GM19023 (cell line): ENCODE measurements around the gene AFDN.

Experiments used
- ATAC-seq: cut with Tn5 transposase; IDR thresholded peaks from one replicate; pipeline ENCODE4 v1.9.1; 2021; ENCODE audit warnings: mild to moderate bottlenecking, moderate library complexity; ENCODE audit not compliant: unreplicated experiment

AFDN gene

DNA sequence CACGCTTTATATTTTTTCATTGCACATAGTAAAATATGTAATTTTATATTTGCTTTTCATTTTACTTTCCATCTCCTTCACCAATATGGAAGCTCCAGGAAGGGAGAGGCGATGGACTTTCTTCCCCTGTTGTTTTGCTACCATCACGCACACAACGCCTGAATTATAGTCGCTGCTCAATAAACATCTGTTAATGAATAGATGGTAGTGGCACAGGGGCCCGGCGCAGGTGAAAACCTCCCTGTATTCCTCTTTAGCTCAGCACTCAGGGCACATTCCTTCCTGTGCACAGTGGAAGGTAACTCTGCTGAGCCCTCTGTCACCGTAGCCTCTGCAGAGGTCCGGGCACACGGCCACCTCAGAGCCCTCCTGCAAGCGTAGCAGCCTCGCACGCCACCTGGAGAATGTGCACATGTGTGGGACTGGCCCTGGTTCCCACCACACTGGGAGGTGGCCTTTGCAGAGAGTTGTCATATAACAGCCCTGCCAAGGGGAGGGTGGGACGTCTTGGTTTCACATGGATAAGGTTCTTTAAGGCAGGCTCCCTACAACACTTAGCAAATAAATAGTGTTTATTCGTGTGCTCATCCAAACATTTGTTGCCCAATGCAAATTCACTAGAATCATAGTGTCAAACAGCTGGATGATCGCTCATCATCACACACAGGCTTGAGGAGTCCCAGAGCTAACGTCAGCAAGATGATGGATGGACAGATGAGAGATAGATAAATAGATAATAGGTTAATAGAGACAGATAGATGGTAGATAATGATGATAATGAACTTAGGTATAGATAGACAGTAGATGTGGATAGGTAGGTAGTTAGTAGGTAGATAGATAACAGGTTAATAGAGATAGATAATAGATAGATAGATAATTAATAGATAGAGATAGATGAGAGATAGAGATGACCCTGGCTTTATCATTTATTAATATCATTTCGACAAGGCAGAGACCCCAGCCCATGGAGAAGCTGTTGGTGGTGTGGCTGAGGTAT is 32.3 kb upstream of the AFDN start:
- no peak for ATAC-seq

DNA sequence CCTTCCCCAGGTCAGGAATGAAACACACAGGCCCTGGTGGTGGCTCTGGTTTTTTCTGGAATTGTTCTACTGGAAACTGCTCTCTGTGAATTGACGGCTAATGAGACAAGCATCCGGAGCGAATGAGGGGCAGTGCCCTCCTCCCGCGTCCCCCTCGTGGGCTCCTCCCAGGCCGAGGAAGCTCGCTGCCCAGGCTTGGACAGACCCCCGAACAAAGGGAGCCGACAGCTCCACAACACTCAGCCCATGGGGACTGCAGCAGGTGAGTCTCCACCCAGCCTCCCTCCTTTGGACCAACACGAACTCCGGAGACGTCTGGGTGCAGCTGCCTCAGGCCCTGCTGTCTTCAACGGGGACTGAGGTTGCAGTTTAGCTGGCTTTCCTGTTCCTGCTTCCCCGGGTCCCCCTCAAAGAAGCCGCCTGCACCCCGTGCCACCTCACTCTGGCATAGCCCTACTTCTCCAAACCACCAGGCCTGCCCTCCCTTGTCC is 31.3 kb upstream of the AFDN start:
- ATAC-seq: no peak

DNA sequence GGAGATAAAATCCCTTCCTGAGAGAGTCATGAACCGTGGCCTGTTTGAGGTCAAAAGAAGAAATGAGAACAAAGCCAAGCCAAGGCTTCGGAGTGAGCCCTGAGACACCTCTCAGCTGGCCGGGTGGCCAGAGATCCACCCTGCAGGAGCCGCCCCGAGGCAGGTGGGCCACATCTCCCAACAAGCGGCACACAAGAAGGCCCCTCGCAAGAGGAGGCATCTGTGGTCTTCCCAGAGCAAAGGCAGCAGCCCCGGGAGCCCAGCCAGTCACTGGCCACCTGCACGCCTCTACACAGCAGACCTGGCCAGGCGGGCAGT is 30.9 kb upstream of the AFDN start:
- ATAC-seq: no peak

DNA sequence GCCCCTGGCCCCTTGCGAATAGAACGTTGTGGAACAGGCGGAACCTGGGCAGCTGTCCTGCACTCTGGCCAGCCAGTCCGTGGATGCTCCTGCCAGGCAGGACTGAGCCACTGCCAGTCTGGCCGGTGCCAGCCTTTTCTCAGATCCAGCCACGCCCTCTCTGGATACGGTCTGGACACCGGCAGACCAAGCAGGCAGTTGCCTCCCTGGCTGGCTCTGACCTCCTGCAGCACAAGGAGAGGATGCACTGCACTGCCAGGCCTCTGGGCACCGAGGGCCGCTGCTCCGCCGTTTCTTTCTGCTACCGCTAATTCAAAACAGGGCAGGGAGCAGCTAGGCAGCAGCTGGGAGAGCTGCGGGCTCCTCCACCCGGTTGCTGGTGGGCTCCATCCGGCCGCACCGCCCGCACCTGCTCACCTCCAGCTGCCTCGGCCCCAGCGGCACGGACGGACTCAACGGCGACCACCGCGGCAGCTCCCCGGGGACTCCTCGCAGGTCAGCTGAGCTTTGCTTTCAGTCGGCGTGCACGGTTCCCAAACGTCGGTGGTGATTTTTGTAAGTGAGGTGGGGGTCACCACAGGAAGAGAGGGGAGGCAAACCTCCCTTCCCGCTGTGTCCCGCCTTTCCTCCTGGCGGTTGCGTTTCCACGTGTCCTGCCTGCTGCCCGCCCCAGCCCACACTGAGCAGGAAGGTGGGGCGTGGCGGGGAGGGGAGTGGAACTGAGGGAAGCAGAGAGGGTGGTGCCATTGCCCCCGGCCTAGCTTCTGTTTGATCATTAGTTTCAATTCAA is 30.3 kb upstream of the AFDN start:
- ATAC-seq: no peak

DNA sequence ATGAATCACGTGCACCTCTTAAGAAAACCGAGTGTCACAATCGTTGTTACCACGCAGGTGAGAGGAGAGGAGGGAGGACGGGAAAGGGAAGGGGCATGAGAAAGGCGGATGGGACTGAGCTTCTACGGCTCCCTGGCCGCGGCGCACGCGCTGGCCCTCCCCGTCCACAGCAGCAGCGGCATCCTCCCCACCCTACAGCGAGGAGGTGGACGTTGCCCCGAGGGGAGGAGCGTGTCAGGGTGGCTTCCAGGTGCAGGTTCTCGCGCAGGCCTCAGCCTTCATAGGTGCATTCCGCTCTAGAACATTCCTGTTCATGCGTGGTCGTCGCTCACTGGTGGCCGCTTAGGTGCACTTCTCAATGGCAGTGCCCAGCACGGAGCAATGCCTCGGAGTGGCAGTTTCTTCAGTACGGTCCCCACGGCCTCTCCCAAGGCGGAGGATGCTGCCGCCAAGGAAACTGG is 29.7 kb upstream of the AFDN start:
- ATAC-seq: no peak

DNA sequence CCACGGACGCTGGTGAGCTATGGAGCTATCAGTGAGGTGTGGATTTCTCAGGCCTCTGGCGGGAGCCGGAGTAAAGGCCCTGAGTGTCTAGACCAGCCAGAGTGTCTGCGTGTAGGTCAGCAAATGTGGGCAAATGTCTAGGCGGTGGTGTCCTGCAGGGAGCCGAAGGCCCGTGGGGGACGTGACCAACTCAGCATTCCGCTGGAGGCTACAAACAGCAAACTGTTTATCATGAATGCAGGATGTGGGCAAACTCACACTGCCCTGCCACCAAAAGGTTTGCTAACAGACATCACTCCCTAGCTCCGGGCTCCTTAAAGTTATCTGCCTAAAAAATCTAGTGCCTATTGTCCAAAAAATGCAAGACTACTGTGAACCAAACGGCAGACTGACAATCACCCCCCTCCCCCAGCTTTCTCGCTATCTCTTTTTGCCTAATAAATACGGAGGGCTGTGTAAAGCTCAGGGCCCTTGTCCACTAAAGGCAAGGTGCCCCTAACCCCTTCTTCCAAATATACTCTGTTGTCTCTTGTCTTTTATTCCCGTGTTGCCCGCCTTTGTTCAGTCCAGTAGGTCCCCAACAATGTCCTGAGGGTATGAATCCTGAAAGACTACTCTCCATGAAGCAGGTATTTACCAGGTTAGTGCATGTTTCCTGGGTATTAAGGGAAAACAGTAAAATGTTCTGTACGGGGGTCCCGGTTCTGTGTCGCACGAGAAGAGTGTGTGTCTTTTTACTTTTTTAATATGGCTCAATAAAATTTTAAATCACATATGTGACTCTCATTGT is 29.0 kb upstream of the AFDN start:
- ATAC-seq: no peak

GRCh38 chr6:167798453-167798852 is 28.3 kb upstream of the AFDN start:
- no peak for ATAC-seq

- ATAC-seq: no peak
These were observed 27.5 kb upstream of the AFDN start for GRCh38 chr6:167799033-167799821.

- no peak for ATAC-seq
These were observed 26.2 kb upstream of the AFDN start for GRCh38 chr6:167800549-167800948.

DNA sequence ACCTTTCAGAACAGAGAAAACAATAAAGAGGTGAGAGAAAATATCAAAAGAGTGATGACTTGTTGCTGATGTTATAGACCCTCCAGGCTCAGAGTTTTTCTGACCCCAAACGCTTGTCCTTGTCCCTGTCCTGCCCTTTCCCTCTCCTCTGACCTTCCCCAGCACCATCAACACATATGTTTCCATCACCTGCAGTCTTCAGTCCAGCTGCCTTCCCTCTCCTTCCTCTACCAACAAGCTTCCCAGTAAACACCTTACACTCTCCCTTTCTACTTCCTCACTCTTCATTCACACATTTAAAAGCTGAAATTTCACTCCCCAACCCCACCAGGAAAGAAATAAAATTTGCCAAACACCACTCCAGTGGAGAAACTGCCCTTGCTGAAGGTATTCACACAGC is 25.4 kb upstream of the AFDN start:
- no peak for ATAC-seq

- no peak for ATAC-seq
These were observed 24.4 kb upstream of the AFDN start for GRCh38 chr6:167802339-167802738.

DNA sequence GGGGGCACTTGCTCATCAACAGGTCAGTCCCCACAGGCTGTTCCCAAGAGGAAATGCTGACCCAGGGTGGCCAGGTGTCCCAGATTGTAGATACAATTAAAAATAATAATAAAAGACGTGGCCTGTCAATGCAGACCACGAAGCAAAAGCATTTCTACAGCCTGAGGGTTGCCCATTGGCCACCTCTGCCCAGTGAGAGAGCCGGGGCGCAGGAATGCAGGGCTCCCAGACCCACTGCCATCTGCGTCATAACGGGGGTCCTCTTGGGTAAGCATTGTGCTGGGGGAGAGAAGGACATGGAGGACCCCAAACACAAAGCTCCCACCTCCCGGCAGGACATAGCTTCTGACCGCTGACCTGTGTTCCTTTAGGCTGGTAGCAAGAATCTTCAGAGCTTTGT is 22.9 kb upstream of the AFDN start:
- ATAC-seq: no peak

DNA sequence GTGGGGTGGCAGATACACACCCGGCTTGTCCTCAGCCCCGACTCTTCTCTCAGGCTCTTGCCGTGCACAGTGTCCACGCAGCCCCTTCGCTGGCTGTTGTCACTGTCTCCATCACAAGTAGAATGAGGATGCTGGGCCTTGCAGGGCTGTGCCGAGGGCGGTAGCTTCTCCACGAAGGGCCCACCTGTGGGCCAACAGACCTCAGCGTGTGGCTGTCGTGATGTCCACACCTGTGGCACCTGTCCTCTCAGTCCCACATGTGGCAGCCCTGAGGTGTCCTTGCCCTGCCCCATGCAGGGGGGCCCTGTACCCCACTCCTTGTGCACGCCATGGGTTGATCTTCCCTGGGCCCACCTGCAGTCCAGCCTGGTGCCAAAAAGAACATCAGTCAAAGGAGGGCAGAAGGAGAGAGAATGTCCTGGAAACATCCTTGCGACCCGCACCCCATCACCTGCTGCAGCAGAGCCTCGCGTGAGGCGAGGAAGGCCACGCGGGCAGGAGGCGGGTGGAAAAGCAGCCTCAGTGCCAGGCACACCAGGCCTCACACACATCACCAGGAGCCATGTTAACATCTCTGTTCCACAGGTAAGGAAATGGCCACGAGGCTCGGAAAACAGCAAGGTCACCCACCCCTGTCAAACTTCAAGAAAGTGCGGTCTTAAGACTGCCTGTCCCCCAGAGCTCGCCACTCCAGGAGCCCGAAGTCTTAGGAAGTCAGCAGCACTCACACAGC is 22.3 kb upstream of the AFDN start:
- ATAC-seq: no peak

DNA sequence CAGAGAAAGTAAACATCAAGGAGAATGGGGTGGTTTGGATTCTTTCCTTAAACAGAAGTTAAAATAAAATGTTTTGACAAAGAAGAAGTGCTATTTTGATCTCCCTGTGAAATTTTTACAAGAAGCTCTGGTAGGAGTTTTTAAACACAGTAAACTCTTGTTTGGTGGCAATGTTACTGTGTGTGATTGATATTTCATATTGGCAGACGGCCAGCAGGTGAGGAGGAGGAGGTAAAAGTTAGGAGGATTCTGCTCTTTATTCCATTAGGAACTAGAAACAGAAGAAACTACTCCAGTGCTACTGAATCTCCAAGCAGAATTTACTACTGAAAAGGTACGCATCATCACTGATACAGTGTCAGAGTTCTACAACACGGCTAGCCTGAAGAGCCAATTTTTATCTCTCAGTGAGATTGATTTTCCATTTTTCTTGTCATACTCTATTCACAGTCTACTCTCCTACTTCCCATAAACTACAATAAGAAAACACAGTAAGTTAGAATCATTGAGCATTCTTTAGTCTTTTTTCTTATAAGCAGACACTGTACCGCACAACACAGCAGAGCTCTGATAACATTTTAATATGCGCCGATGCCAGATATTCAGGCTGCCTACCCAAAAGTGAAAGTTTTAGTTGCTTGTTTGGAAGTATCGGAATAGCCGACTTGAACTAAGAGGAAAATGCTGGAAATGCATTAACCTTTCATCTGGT is 21.2 kb upstream of the AFDN start:
- no peak for ATAC-seq

- no peak for ATAC-seq
These were observed 20.5 kb upstream of the AFDN start for GRCh38 chr6:167806061-167806700.

- ATAC-seq: no peak
These were observed 19.5 kb upstream of the AFDN start for GRCh38 chr6:167807200-167807599.

DNA sequence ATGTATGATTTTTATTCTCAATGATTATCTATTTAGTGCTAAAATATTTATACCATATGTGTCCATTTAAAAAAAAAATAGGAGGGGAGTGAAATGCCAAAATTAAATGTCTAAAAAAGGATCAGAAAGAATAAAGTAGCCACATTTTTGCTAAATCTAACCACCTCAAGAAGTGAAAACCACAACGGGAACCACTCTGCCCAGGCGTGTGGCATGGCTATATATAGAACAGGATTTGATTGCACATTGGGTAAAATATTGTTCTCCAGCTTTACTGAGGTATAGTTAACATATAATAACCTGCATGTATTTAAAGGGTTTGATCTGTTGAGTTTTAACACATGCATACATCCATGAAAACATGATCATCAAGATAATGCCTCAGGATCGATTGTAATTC is 19.0 kb upstream of the AFDN start:
- ATAC-seq: no peak

DNA sequence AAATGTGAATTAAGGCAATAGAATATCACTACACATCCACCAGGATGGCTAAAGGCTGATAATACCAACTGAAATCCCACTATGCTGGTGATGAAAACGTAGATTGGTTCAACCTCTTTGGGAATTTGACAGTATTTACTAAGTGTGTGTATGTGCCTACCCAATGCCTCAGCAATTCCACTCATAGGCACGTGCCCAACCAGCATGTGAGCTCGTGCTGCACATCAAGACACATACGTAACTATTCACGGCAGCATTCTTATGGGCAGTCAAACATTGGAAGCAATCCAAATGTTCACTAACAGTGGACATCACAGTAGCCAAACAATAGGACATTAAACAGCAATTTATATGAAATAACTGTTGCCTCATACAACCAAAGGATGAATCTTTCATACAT is 15.7 kb upstream of the AFDN start:
- ATAC-seq: no peak
